HG03045 (cell line): Measurements from ENCODE around the gene KRT10.
"Not testable (repeated sequence)": the region's sequence is repeated elsewhere in the genome, so short reads cannot be mapped to it uniquely, and the experiment has no call there.

Experiments used
- ATAC-seq: cut with Tn5 transposase; IDR thresholded peaks from one replicate; pipeline ENCODE4 v1.9.1; 2021; ENCODE audit warnings: mild to moderate bottlenecking, moderate library complexity; ENCODE audit not compliant: unreplicated experiment

KRT10 gene

DNA sequence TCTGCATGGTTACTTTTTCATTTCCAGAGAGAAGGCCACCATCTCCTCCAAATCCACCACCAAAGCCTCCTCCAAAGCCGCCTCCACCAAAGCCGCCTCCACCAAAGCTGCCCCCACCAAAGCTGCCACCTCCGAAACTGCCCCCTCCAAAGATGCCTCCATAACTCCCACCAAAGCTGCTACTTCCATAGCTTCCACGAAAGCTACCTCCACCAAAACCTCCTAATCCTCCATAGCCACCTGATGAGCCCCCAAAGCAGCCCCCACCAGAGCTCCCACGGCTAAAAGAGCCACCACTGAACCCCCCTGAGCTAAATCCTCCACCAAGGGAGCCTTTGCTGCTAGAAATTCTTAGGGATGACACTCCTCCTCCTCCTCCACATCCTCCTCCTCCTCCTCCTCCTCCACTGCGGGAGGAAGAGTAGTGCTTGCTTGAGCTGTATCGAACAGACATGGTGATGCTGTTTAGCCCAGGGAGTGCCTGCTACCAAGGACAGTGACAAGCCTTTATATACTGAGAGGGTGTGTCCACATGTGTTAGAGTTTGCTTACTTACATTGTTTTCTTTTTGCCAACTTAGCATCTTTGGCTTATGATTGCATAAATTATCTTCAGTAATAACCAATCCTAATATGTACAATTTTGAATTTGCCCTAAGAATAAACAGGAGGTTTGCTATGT lies at the start of gene KRT10:
TSS of gene KRT10 (minus strand) at position 483 of the 681 bp plus-strand sequence. CDS start at position 454, 29 bp downstream.
- ATAC-seq = no peak

DNA sequence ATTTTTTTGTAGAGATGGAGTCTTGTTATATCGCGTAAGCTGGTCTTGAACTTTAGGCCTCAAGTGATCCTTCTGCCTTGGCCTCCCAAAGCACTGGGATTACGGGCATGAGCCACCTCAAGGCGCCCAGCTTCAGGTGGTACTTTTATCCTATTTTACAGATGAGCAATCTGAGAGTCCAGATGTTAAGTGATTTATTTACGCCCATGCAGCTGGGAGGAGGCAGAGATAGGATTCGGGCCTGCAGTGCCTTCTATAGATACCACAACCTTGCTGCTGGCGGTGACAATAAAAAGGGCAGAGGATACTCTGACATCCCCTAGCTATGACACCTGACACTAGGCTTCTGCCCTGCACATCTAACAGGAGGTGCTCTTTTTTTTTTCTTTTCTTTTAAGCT lies 48.9 kb upstream of the KRT10 start:
- ATAC-seq = no peak

DNA sequence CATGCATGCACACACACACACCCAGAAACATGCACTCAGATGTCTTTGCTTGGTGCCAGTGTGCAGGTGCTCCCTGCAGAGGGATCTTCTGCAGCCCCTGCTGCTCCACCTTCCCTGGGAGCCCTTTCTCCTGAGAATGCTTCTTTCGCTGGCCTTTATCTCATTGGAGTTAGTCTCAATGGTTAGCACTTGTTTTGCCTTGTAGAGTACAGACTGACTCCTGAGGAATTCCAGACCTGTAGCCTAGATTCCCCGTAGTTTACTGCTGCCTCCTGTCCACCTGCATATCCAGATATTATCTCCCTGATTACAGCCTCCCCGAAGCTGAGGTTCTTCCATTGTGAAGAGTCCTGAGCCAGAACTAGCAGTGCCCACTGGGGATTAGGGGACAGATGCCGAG lies 47.7 kb upstream of the KRT10 start:
- no peak for ATAC-seq

DNA sequence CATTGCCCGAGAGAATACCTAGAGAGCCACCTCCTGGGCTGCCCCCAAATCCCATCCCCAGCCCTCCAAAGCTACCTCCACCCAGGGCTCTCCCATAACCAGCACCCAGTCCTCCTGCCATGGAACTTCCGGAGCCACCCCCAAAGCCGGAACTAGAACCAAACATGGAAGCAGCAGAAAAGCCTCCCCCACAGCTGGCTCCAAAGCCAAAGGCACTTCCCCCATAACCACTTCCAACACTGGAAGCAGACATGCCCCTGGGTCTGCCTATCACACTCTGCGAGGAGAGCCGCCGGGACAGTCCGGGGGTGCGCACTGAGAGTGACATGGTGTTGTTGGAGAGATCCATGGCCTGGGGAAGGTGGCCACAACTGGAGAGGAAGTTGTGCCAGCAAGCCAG lies 44.4 kb upstream of the KRT10 start, which contains the start of gene KRT12:
TSS of gene KRT12 (minus strand) at position 386 of the 400 bp plus-strand sequence. CDS start at position 349, 37 bp downstream.
- ATAC-seq = no peak

DNA sequence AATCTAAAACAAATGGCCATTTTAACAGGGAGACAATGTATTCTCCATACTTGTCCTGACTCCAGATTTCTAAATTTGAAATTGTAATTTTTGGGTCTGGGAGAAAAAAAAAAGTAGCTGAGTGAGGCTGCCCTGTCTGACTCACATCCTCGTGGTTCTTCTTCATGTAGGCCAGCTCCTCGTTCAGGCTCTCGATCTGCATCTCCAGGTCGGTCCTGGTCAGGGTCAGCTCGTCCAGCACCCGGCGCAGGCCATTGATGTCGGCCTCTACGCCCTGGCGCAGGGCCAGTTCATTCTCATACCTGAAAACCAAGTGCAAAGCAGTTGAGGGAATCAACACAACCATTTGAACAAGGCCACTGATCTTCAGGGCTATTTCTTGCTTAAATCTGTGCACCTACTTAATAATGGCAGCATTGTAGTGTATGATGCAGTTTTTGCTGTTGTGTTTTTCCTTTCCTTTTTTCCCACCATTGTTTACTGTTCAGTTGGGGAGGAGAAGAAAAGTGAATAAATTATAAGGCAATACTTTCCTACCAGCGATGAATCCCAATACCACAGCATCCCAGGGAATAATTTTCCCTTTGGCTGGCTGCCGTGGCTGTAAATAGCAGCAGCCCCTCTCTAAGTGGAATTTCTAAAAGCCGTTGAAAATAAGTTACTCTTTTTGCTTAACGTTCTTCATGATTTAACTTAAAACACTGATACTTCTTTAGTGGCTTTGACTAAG lies 42.4 kb upstream of the KRT10 start:
- ATAC-seq = no peak

DNA sequence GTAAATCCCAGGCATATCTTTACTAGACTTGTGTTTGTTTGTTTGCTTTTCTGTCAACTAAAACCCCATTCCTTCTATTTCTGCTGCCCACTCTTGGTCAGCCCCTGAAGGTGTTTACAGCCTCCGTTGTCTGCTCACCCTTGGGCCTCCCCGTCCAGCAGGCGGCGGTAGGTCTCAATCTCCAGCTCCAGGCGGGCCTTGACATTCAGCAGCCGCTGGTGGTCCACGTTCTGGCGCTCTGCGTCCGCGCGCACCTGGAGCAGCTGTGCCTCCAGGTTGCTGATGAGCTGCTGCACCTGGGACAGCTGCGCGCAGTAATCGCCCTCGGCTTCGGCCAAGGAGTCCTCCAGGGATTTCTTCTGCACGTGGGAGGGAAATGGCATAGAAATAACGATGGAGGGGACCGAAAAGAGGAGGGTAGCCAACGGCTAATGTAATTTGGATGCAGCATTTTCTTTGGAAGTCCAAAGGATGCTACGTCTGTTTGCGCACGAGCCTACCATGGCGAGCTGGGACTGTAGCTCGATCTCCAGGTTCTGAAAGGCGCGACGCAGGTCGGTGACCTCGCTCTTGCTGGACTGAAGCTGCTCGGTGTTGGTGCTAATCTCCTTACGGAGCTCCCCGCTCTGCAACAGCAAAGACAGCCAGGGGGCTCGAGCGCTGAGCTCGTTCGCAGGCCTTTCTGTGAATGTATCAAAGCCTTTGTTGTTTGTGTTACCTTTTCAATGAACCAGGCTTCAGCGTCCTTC lies 40.7 kb upstream of the KRT10 start:
- no peak for ATAC-seq

DNA sequence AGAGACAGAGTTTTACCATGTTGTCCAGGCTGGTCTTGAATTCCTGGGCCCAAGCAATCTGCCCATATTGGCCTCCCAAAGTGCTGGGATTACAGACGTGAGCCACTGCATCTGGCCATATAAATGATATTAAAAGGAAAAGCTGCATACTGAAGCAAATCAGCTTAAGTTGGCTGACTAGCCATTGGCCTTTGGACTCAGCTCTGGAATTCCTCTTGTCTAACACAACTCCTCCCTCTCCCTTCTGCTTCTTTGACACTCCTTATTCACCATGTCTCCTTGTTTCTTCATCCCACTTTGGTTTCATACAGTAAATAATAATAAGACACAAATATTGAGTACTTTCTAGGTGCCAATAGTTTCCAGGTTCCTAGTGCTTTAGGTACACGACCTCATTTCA lies 37.1 kb upstream of the KRT10 start:
- ATAC-seq = no peak

DNA sequence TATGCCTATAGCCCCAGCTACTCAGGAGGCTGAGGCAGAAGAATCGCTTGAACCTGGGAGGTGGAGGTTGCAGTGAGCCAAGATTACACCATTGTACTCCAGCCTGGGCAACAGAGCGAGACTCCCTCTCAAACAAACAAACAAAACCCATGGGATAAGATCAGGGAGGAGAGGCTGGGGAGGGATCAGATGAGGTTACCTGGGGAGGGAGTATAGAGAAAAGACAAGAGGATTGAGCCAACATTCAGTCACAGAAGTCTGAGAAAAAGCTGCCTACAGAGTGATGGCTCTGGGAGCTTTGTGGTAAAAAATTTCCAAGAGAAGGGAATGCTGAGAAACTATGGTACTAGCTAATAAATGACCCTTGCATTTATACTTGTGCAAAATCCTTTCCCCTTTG lies 36.3 kb upstream of the KRT10 start:
- not testable (repeated sequence) for ATAC-seq

DNA sequence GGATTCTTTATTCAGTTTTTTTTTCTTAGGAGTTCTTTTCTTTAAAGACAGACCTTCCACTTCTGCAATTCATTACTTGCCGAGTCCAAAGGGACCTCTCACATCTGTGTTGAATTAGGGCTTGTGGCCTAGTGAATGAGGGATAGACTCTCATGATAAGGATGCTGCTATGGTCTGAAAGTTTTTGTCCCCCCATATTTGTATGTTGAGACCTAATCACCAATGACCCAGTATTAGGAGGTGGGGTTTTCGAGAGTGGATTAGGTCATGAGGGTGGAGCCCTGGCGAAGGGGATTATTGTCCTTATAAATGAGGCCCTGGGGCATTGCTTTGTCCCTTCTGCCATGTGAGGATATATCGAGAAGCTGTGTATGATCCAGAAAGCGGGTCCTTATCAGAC lies 35.1 kb upstream of the KRT10 start:
- ATAC-seq = no peak

DNA sequence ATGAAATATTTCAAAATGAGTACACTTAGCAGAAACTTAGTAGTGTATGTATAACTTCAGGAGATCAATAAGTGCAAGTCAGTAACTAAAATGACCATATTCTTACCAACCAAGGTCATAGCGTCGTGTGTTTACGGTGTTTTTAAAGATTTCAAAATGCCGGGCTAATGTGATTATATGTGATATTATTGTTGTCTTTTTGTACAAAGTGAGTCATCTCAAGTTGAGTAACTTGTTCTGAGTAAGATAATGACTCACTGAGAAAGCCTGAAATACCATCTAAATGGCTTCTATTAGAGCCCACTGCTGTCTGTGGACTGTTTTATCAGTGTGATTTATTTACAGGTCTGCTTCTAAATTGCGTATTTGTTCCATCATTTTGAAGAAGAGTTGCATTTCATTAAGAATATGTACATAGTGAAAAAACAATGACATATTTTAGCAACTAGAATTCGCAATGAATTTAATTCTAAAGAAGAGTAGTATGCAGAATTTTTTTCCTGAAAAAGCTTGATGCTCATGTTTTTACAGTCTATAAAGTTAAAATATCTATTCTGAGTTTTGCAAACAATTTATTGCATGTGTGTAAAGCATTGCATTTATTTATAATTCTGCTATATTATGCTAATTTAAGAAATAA lies 31.9 kb upstream of the KRT10 start:
- ATAC-seq = no peak

DNA sequence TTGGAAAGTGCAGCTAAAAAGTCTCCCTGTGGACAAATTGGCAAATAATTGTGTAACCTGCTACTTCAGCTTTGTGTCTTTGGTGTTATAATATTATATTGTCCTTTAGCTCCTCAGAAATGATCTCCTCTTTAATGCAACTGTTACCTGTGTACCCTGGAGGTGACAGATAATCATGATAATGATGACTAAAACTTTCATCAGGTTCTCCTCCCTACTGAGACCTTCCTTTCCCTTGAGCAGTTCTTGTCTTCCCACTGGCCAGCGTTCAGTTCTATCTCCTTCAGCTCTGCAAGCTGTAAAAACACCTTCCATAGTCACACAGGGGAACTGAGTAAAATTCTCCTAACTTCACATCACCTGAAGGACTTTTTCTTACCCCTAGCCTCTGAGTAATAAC lies 29.9 kb upstream of the KRT10 start:
- ATAC-seq = no peak

DNA sequence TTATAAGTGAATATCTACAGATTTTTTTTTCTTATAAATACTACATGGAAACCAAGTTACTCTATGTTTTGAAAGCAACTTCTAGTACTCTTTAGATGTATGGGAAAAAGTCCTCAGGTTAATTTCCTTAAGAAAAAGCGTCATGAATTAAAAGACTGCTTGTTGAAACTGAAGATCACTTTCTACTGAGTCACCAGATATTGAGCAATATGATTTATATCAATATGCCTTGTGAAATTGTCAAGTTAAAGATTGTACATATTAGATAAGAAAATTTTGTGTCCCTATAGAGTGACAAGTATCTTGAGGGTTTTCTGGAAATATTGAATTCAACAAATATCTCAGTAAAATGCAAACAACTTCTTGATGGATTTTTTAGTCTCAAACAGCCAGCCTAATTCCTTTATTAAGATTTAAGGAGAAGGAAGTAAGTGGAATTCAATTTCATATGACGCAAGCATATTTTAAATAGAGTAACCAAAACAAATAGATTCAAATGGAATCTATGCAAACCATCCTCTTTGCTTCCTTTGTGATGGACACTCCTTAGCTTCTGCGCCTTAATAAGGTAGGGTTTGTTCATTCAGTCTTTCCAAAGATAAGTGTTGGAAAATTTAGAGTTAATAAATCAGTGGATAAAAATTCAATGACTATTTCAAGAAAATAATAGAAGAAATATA lies 28.0 kb upstream of the KRT10 start:
- no peak for ATAC-seq

DNA sequence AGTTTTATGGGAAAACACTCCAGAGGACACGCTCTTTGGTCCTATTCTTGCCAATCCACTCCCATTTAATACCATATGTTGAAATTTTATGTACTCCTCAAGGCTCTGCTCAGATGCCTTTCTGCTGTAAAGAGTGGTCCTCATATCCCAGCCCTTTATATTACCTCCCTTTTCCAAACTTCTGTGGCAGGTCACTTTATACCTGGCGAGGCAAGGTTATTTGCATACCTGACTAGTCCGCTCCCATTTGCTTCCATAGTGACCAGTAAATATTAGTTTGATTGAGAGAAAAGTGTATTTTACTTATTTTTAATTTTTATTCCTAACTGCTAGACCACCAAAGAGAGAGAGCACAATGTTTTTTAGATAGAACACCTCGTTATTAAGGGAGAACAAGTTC lies 27.3 kb upstream of the KRT10 start:
- no peak for ATAC-seq

DNA sequence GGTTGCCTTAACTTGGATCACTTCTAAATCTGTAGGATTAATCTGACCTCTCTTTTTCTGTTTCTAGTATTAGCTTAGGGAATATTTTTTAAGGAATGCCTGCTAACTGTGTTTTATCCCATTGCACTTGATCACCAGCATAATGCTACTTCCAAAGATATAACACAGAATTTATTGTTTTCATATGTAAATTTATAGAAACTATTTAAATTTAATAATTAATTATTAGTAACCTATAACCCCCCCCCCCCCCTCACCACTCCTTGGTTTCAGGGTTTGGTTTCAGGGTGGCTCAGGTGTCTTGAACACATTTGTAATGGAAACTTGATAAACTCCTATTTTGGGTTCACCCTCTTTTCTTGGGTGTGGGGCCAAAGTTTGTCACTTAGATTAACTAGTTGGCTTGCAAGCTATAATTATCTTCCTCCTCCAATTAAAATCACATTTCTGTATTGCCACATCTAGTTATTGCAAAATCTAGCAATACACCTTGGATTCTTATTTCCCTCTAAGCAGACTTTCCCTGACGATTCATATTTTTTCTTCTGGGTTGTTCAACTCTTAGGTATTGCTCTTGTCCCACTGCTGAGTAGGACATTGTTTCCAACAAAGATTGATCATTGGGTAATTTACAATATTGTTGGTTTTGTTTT lies 26.3 kb upstream of the KRT10 start:
- ATAC-seq = no peak

DNA sequence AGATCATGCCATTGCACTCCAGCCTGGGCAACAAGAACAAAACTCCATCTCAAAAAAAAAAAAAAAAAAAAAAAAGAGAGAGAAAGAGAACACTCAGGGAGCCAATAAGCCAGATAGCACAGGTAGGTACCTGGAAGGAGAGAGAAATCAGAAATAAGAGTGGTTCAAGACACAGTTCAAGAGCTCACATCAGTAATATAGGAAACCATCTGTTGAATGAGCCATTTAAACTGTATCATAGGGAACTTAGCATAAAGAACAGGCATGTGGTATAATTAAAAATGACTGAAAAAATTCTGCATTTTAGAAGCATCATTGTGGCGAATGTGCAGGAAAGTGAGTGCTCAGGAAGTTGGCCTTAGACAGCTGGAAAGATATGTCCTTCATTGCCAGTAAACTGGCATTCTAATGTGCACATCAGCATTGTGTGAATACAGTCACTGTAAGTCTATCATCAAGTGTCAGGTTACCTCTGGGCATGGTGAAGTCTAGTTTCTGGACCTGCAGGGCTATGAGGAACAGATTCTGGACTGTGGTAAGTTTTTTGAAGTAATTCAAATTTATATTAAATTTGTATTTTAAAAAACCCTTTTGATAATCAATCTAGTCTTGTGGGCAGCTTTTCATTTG lies 24.2 kb upstream of the KRT10 start:
- no peak for ATAC-seq

DNA sequence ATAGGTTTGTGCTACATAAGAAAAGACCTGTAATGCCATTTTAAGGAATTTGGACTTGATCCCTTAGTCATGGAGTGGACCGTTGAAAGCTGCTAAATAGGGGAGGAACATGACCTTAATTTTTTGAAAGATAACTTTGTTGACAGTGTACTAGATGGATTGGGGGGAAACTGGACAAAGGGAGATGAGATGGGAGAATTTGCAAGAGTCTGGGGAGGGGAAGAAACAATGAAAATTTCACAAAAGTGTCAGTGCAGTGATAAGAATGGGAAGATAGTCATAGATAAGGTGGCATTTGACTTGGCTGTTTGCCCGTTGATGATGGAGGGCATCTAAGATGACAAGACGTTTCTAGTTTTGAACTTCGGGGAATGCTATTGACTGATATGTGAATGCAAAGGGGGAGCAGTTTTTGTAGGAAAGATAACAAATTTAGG lies 22.3 kb upstream of the KRT10 start:
- ATAC-seq = no peak

DNA sequence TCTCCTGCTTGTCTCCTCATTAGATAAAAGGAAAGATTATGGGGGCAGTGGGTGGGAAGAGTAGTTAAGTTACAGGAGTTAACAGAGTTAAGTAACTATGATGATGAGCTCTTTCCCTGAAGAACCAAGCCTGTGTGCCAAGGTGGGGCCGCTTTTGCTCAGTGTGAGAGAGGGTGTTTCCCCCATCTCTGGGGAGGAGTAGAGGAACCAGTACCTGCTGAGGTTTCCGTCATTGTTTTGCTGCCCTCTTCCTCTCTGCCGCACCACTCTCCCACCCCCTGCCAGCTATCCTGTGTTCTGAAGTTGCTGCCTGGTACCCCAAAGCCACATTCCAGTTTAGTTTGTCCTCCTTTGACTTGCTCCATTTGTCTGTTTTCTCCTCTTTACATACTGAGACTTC lies 20.8 kb upstream of the KRT10 start:
- no peak for ATAC-seq

DNA sequence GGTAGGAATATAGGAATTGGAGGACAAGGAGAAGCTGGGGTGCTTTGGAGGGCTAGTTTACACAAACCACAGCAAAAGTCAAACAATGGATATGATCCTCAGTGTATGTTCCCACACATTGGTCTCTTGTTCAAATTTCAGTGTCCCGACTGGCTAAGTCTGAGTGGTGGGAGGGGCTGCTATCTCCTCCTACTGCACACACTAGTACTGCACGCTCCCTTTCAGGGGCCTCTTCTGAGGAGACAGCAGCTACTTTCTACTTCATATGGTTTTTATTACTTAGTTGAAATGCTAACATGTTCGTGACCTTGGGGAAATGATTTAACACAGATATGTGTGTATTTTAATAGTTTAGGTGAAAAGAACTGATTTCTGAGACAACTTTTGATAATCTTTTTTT lies 18.8 kb upstream of the KRT10 start:
- ATAC-seq = no peak

DNA sequence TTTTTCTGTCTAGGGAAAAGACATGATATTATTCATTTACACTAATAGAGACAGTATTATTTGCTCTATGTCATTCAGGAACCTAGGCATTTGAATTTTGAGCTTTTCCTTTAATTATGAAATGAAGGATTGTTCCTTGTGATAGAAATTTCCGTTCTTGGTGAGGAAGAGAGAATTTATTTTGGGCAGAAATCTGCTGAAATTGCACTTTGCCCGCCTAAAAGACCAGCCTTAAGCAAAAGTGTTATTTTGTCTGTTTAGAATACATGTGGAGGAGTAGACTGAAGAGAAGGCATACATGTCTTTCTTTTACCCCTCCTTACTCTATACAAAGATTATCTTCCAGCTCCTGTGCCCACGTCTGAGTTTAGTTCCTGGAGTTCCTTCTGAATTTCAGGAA lies 16.8 kb upstream of the KRT10 start:
- no peak for ATAC-seq

DNA sequence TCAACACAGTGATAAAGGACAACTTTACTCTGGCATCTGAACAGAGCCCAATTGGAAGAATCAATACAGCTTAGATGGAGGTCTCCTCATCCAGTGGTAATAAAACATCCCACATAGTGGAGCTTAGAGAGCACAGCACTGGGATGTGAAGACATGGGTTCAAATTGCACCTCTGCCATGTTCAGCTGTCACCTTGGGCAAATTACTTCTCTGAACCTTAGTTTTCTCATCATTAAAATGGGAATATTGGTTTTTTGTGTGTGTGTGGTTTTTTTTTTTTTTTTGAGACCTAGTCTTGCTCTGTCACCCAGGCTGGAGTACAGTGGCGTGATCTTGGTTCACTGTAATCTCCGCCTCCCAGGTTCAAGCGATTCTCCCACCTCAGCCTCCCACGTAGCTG lies 13.6 kb upstream of the KRT10 start:
- no peak for ATAC-seq
